Raji (cell line): ENCODE measurements around the gene ZFAND3.

ENCODE experiments used
- POLR2A ChIP-seq: IDR thresholded peaks from 2 replicates; pipeline ENCODE4 v1.6.1; 2011; ENCODE audit warnings: low read depth, low read length, control low read depth; ENCODE audit not compliant: insufficient read depth

ZFAND3 gene

GRCh38 chr6:38033442-38033982 is 214.0 kb downstream of the ZFAND3 start:
- TF ChIP-seq POLR2A = no peak

GRCh38 chr6:38034274-38034914 is 214.9 kb downstream of the ZFAND3 start:
- no peak for TF ChIP-seq POLR2A

- TF ChIP-seq POLR2A = no peak
These were observed 216.0 kb downstream of the ZFAND3 start for GRCh38 chr6:38035478-38035877.

GRCh38 chr6:38039502-38039901 is 220.0 kb downstream of the ZFAND3 start:
- TF ChIP-seq POLR2A = no peak

DNA sequence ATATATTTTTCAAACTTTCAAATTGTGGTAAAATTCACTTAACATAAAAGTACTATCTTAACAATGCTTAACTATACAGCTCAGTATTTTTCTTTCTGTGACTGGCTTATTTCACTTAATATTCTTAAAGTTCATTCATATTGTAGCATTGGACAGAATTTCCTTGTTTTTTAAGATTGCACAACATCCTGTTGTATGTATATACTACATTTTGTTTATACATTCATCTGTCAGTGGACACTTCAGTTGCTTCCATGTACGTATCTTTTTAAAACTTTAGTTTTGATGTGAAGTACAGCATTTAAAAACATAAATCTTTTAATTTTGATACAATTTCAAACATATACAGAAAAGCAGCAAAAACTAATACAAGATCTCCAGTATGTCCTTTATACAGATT is 220.7 kb downstream of the ZFAND3 start:
- TF ChIP-seq POLR2A = no peak

DNA sequence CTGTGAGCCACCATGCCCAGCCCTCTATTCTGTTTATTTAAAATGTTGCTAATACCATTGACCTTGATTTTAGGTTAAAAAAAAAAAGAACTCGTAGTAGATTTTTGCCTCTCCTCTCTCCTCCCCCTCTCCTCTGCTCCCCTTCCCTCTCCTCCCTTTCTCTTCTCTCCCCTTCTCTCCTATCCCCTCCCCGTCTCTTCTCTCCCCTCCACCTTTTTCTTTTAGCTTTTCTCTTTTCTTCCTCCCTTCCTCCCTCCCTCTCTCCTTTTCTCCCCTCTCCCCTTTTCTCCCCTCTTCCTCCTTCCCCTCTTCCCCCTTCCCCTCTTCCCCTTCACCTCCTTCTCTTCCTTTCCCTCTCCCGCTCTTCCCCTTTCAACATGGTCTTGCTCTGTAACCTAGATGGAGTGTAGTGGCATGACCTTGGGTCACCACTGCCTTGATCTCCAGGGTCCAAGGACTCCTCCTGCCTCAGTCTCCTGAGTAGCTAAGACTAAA is 223.8 kb downstream of the ZFAND3 start:
- no peak for TF ChIP-seq POLR2A

GRCh38 chr6:38045701-38046305 is 226.3 kb downstream of the ZFAND3 start:
- no peak for TF ChIP-seq POLR2A

DNA sequence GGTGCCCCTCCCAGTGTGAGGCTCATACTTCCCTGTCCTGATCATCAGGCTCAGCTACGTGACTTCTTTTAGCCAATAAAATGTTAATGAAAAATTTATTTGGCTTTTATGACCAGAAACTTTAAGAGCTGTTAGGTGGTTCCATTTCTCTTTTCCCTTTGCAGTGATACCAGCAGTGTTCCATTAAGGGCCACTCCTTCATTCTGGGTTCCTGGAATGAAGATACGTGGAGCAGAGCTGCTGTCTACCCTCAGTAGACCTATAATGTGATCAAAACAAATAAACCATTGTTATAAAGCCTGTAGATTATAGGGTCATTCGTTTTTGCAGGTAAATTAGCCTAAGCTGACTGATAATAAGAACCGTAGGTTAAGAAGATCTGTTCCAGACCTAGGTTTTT is 228.0 kb downstream of the ZFAND3 start:
- no peak for TF ChIP-seq POLR2A

DNA sequence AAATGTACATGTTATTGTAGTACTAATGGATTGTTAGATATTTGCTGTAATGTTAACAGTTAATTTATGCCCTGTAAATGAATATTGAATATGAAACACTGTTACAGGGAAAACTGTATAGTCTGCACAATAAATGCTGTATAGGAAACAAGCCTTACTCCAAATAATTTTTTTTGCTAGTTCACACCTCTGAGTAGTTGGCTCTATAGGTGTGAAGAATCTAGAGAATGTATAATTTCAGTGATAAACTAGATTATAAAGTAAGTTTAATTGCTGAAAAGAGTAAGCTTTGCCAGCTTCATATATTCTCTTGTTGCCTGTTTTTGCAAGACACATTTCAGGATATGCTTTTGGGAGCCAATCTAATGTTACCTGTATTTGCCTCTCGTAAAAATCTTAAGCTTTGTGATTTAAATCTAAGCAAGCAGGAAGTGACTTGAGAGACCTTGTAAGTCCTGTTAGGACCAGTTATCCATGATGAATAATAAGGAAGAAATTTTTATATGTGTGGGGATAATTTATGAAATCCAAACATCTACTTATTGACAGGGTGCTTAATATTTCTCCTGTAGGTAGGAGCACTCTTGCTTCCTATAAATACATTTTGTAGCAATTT is 232.4 kb downstream of the ZFAND3 start:
- TF ChIP-seq POLR2A = no peak

GRCh38 chr6:38054527-38055202 is 235.1 kb downstream of the ZFAND3 start:
- no peak for TF ChIP-seq POLR2A

DNA sequence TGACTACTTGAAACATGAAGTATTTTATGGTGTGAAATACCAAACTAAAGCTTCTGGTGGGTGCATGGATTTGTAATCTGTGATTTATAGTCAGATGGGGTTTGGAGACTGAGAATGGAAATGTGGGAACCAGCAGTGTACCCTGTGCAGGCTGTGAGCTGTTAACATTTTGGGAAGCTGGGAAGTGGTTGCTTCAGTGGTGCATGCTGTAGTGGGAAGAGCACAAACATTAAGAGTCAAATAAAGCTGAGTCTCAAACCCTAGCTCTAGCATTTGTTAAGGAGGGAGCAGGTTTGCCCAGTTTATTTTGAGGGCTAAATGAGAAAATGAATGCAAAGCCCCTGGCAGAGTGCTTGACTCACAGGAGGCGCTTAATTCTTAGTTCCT is 235.7 kb downstream of the ZFAND3 start:
- no peak for TF ChIP-seq POLR2A

GRCh38 chr6:38056361-38056760 is 236.8 kb downstream of the ZFAND3 start:
- TF ChIP-seq POLR2A = no peak

DNA sequence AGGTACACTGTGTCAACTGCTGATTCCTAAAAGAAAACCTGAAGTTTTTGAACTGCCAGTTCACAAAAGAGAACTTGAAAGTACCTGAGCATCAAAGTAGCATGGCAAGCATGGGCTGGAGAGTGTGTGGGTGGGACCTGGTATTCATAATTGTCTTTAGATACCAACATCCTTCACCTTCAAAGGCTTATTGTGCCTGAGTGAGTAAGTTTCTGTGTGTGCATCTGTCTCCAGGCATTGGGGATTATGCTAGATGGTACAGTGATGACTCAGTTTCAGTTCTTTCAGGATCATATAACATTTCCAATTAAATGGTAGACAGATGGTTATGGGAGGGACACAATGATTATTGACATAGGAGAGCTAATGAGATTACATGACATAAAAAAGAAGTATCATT is 238.5 kb downstream of the ZFAND3 start:
- no peak for TF ChIP-seq POLR2A

GRCh38 chr6:38062066-38062465 is 242.5 kb downstream of the ZFAND3 start:
- TF ChIP-seq POLR2A = no peak

DNA sequence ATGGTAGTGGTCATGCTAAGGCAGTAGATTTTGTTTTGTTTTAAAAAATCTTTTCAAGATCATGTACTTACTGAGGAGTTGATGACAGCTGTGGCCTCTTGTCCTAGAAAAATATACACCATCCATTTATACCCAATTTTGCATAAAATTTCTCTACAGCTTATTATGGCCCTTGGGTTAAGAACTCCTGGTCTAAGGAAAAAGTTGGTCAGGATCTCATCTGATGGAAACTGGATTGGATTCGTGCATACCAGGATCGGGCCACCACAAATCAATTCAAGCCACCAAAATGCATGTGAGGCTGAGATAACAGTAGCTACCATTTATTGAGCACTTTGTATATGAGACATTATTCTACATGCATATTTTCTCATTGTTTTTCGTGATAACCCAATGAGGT is 244.4 kb downstream of the ZFAND3 start:
- TF ChIP-seq POLR2A = no peak
